Muscle layer of colon (tissue), 2 donors: ENCODE results near the gene C16orf78.

Source experiments
- H3K27ac ChIP-seq: one replicate; pipeline ENCODE4 v1.7.0; 2013; ENCODE audit warnings: low read depth, mild to moderate bottlenecking, low read length, moderate library complexity
- H3K27me3 ChIP-seq, 2 donors: one replicate each; pipeline ENCODE4 v1.7.0; 2013; ENCODE audit warnings: low read length in 2 of 2, mild to moderate bottlenecking in 2 of 2; ENCODE audit not compliant: insufficient read depth in 2 of 2, control insufficient read depth in 1 of 2
- H3K36me3 ChIP-seq: one replicate; pipeline ENCODE4 v1.7.0; 2013; ENCODE audit warnings: mild to moderate bottlenecking, low read length; ENCODE audit not compliant: insufficient read depth
- H3K4me1 ChIP-seq: one replicate; pipeline ENCODE4 v1.7.0; 2013; ENCODE audit warnings: mild to moderate bottlenecking, low read length; ENCODE audit not compliant: insufficient read depth
- H3K4me3 ChIP-seq, 2 donors: one replicate each; pipeline ENCODE4 v1.7.0; 2013; ENCODE audit warnings: low read length in 2 of 2, low read depth in 1 of 2, mild to moderate bottlenecking in 1 of 2, moderate library complexity in 1 of 2
- H3K9ac ChIP-seq: one replicate; pipeline ENCODE4 v1.7.0; 2013; ENCODE audit warnings: low read length
- H3K9me3 ChIP-seq: one replicate; pipeline ENCODE4 v1.7.0; 2013; ENCODE audit warnings: mild to moderate bottlenecking, low read length
- donor health status: abdominal sarcoma.
- donor health status: Adenocarcinoma of cecum.

Gene C16orf78

GRCh38 chr16:49399594-49400364 is 26.2 kb downstream of the C16orf78 start:
- no peak overlapping the region for H3K27ac ChIP-seq
- no peak overlapping the region for H3K9ac ChIP-seq
- no peaks in the 10 kb centered on the region for H3K9me3 ChIP-seq
- H3K36me3 ChIP-seq: no peaks in the 10 kb centered on the region
- H3K4me3 ChIP-seq: no peak overlapping the region
- H3K4me1 ChIP-seq: no peaks in the 10 kb centered on the region
- no peaks in the 10 kb centered on the region for H3K27me3 ChIP-seq

GRCh38 chr16:49400611-49401010 is 27.0 kb downstream of the C16orf78 start:
- H3K27me3 ChIP-seq: no peaks in the 10 kb centered on the region
- H3K9me3 ChIP-seq: no peaks in the 10 kb centered on the region
- H3K4me3 ChIP-seq: no peak overlapping the region
- no peak overlapping the region for H3K9ac ChIP-seq
- no peaks in the 10 kb centered on the region for H3K4me1 ChIP-seq
- H3K36me3 ChIP-seq: no peaks in the 10 kb centered on the region
- H3K27ac ChIP-seq: no peak overlapping the region

GRCh38 chr16:49405123-49405522 is 31.5 kb downstream of the C16orf78 start:
- Histone ChIP-seq H3K27ac (no peak overlapping the region), H3K4me3 (no peak overlapping the region), H3K27me3 (no peaks in the 10 kb centered on the region), H3K36me3 (no peaks in the 10 kb centered on the region), H3K9me3 (no peaks in the 10 kb centered on the region), H3K9ac (no peak overlapping the region), H3K4me1 (no peaks in the 10 kb centered on the region)

- no peaks in the 10 kb centered on the region for H3K27me3 ChIP-seq
- H3K27ac ChIP-seq: no peak overlapping the region
- no peaks in the 10 kb centered on the region for H3K4me1 ChIP-seq
- no peak overlapping the region for H3K4me3 ChIP-seq
- no peaks in the 10 kb centered on the region for H3K9me3 ChIP-seq
- no peaks in the 10 kb centered on the region for H3K36me3 ChIP-seq
- no peak overlapping the region for H3K9ac ChIP-seq
Observed at GRCh38 chr16:49405530-49405929, 31.9 kb downstream of the C16orf78 start.

- no peaks in the 10 kb centered on the region for H3K27me3 ChIP-seq
- no peak overlapping the region for H3K4me3 ChIP-seq
- H3K9me3 ChIP-seq: no peaks in the 10 kb centered on the region
- no peak overlapping the region for H3K9ac ChIP-seq
- no peak overlapping the region for H3K27ac ChIP-seq
- no peaks in the 10 kb centered on the region for H3K4me1 ChIP-seq
- H3K36me3 ChIP-seq: no peaks in the 10 kb centered on the region
Observed at GRCh38 chr16:49407873-49408550, 34.4 kb downstream of the C16orf78 start.

- Histone ChIP-seq H3K9me3 (no peaks in the 10 kb centered on the region), H3K9ac (no peak overlapping the region), H3K4me3 (no peak overlapping the region), H3K36me3 (no peaks in the 10 kb centered on the region), H3K27me3 (no peaks in the 10 kb centered on the region), H3K27ac (no peak overlapping the region), H3K4me1 (no peaks in the 10 kb centered on the region)
Observed at GRCh38 chr16:49409121-49409520, 35.5 kb downstream of the C16orf78 start.

GRCh38 chr16:49410226-49410625 is 36.6 kb downstream of the C16orf78 start:
- Histone ChIP-seq H3K27me3 (no peaks in the 10 kb centered on the region), H3K9ac (no peak overlapping the region), H3K36me3 (no peaks in the 10 kb centered on the region), H3K4me1 (no peaks in the 10 kb centered on the region), H3K4me3 (no peak overlapping the region), H3K27ac (no peak overlapping the region), H3K9me3 (no peaks in the 10 kb centered on the region)

- Histone ChIP-seq H3K9me3 (no peaks in the 10 kb centered on the region), H3K27me3 (no peaks in the 10 kb centered on the region), H3K4me1 (no peaks in the 10 kb centered on the region), H3K9ac (no peak overlapping the region), H3K4me3 (no peak overlapping the region), H3K36me3 (no peaks in the 10 kb centered on the region), H3K27ac (no peak overlapping the region)
Observed at GRCh38 chr16:49411121-49411970, 37.7 kb downstream of the C16orf78 start.

GRCh38 chr16:49414671-49415070 is 41.1 kb downstream of the C16orf78 start:
- H3K27ac ChIP-seq: no peak overlapping the region
- no peaks in the 10 kb centered on the region for H3K27me3 ChIP-seq
- no peak overlapping the region for H3K4me3 ChIP-seq
- H3K4me1 ChIP-seq: peaks cover 4% of the 10 kb centered on the region
- H3K36me3 ChIP-seq: no peaks in the 10 kb centered on the region
- no peak overlapping the region for H3K9ac ChIP-seq
- no peaks in the 10 kb centered on the region for H3K9me3 ChIP-seq

- H3K36me3 ChIP-seq: no peaks in the 10 kb centered on the region
- H3K4me3 ChIP-seq: no peak overlapping the region
- H3K27ac ChIP-seq: no peak overlapping the region
- H3K4me1 ChIP-seq: peaks cover 4% of the 10 kb centered on the region
- H3K9me3 ChIP-seq: no peaks in the 10 kb centered on the region
- no peak overlapping the region for H3K9ac ChIP-seq
- H3K27me3 ChIP-seq: no peaks in the 10 kb centered on the region
Observed at GRCh38 chr16:49415083-49415482, 41.5 kb downstream of the C16orf78 start.

GRCh38 chr16:49416001-49416675 is 42.5 kb downstream of the C16orf78 start:
- no peaks in the 10 kb centered on the region for H3K36me3 ChIP-seq
- H3K27ac ChIP-seq: no peak overlapping the region
- no peaks in the 10 kb centered on the region for H3K27me3 ChIP-seq
- no peaks in the 10 kb centered on the region for H3K9me3 ChIP-seq
- H3K4me1 ChIP-seq: peaks cover 4% of the 10 kb centered on the region
- no peak overlapping the region for H3K4me3 ChIP-seq
- H3K9ac ChIP-seq: no peak overlapping the region
